GM18873 (cell line): ENCODE measurements around the gene PADI1.

Source experiments
- ATAC-seq: cut with Tn5 transposase; IDR thresholded peaks from one replicate; pipeline ENCODE4 v1.9.1; 2021; ENCODE audit warnings: mild to moderate bottlenecking, moderate library complexity, moderate number of reproducible peaks; ENCODE audit not compliant: unreplicated experiment, low FRiP score

Gene PADI1

DNA sequence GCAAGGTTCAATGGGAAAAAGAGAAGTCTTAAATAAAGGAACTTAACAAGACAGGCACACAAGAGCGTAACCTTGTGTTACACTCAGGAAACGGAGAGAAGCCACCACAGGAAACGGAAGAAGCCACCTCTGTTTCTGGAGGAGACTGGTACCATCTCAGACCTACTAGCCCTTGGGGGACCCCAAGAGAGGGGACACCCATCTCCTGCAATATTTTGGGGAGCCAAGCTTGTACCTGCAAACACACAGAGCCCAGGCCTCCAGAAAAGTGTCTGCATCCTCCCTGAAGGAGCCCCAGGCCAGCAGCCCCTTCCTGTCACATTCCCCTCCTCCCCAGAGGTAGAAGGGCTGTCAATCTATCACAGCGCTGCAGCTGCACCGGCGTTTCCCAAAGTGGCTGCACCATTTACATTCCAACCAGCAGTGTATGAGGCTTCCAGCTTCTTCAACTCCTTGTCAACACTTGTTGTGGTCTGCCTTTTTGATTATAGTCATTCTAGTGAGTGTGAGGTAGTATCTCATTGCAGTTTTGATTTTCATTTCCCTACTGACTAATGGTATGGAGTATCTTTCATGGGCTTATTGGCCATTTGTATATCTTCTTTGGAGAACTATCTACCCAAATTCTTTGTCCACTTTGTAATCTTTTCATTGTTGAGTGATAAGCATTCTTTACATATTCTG lies 23.0 kb upstream of the PADI1 start:
- ATAC-seq: no peak

DNA sequence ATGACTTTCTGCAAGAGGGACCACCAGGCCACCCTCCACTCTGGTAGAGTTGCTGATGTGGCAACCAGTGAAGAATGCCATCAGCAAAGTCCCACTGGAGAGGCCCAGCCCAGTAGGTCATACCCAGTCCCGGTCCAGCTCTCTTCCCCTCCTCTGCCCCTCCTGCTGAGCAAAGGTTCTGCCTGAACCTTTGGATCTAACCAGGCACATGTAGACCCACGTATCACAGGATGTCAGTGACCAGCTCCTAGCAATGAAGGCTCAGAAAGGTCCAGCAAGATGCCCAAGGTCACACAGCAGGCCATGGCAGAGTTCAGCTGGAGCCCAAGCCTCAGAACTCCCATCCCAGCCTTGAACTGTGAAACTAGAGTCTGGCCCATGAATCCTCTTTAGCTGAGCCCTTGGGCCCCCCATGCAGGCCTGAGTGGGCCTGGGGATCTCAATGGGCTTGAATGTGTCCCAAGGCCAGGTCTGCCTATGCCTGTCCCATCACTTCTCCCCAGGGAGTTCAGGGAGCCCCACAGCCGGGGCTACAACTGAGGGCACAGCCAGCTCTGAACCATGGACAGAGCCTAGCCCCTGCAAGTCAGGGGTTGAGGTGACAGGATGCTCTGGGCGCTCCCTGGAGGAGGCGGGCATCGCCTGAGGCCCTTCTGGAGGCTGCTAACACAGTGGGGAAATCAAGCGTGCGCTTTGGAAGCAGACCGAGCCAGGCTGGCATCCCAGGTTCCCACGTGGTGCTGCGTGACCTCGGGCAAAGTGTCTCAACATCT lies 21.4 kb upstream of the PADI1 start:
- ATAC-seq: no peak

DNA sequence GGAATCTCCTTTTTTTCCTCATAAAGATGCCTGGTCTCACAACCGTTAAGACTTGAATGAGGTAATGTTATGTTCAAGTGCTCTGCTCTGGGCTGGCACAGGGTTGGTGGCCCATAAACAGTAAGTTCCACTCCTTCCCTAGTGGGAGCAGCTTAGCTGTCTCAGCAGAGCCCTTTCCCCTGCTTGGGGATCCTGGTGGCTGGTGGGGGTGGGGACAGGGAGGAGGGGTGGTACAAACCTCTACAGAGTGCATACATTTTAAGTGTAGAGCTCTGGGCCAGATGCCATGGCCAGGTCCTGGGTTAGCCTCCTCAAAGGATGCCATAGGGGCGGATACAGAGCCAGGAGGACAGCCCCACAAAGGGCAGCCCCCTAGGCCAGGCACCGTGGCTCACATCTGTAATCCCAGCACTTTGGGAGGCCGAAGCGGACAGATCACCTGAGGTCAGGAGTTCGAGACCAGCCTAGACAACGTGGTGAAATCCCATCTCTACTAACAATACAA lies 20.7 kb upstream of the PADI1 start:
- ATAC-seq: no peak

DNA sequence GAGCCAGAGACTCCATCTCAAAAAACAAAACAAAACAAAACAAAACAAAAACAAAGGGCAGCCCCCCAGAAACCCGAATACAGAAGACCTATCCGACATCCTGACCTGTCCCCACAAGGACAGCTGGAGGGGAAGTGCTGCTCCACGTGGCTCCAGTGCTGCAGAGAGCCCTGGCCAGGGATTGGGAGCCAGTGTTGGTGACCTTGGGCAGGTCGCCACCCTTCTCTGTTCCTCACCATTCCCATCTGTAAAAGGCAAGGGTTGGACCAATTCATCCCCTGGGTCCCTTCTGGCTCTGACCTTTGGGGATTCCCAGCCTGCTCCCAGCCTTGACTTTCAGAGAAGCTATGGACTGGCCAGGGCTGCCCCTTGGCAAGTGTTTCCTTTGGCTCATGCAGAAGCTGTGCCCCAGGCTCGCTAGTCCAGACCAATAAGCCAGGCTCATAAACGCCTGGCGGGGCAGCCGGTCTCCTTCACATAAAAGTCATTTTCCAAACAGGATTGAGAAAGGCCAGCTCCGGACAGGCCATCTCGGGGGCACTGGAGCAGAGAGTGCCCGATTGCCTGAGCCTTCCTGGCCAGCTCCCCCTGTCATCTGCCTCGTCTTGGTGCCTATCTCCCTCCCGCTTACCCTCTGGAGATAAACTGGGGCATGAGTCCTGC lies 20.0 kb upstream of the PADI1 start:
- ATAC-seq: no peak

DNA sequence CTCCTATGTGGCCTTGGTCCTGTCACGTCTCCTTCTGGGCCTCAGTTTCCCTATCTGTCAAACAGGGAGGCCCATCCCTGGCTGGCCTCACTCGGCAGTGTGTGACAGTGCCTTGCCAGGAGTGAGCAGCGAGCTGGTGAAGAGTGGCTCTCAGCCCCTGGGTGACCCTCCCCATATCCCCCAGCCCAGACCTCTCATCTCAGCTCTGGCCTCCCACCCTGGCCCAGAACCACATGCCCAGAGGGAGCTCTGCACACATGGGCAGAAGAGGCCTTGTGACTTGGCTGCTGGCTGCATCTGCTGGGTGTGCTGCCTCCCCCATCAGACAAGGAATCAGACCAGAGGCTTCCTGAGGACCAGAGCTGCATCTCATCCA lies 19.5 kb upstream of the PADI1 start:
- no peak for ATAC-seq

DNA sequence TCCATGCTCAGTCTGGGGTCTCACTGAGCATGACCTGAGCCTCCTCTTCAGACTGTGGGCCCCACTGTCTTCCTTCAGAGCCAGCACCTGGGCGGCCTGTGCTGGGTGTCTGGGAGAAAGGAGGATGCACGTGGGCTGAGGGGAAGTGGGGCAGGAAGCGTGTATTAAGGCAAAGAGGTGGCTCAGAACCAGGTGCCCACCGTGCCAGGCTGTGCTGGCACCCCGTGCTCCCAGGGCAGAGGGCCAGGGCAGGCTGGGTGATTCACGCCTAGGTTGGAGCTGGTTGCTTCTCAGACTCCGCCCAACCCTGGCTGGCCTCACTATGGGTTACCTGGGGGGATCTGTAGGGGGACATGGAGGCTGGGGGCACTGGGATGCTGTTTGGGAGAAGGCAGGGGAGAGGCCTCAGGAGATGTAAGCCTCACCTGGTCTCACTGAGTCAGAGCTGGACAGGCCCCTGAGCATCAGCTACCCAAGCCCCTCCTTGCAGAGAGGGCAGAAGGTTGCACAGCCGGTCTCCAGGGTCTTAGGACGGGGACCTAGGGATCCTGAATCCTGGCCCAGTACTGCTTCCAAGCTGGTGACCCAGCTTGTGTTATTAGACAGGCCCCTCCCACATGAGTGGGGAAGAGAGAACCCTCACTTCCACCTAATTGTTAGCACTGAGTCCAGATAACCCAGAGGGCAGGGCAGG lies 18.6 kb upstream of the PADI1 start:
- ATAC-seq: no peak

DNA sequence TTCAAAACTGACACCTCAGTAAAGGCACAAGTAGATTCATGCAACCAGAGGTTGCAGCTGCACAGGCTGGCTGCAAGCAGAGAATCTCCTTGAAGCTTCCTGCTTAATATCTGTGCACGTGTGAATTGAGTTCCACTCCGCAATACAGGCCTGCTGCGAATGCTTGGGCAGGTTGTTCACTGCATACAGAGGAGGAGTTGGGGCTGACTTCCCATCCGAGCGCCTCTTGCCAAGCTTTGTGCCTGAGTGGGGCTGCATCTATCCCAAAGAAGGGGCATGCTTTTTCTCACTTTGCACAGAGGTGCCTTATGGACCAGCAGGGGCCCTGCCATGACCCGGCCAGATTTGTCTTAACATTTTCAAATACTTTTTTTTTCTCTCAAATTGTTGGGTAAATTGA lies 17.9 kb upstream of the PADI1 start:
- ATAC-seq: no peak

DNA sequence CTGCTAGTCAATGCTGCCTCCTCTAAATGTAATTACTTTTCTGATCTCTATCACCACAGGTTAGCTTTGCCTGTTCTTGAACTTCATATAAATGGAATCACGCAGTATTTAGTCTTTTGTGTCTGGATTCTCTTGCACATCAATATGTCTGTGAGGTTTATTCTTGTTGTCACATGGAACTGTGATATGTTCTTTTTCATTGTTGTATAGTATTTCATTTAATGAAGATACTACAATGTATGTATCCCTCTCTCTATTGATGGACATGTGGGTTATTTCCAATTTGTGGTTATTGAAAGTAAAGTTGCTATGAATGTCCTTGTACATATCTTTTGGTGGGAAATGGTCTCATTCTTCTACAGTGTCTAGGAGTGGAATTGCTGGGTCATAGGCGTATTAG lies 16.7 kb upstream of the PADI1 start:
- ATAC-seq: no peak

DNA sequence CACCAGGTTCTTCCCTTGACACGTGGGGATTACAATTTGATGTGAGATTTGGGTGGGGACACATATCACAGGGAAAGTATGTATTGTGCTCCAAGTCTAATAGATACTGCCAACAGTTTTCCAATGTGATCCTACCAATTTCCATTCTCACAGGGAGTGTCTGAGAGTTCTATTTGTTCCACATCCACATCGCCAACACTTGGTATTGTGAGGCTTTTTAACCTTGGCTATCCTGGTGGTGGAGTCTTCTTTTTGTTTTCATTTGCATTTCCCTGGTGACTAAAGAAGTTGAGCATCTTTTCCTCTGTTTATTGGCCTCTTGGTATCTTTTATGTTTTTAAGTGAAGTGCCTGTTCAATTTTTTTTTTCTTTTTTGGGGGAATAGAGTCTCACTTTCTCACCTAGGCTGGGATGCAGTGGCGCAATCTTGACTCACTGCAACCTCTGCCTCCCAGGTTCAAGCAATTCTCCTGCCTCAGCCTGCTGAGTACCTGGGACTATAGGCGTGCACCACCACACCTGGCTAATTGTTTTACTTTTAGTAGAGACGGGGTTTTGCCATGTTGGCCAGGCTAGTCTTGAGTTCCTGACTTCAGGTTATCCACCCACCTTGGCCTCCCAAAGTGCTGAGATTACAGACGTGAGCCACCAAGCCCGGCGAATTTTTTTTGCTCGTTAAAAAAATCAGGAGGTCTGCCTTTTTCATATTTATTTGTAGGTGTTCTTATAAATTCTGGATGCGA lies 15.9 kb upstream of the PADI1 start:
- no peak for ATAC-seq

DNA sequence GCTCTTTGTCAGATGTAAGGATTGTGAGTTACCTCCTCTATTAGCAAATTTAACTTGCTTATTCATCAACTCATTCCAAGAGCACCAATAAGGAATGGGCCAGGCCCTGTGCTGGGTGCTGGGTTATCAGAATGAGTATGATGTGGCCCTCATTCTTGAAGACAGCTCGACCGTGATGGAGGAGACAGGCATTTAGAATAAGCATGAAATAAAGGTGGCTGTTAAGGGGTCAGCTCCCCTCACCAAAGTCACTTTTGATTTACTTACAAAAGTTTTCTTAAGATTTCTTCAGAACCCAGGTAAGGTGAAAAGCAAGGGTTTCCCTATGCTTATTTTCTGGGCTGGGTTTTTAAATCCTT lies 15.3 kb upstream of the PADI1 start:
- ATAC-seq: no peak

DNA sequence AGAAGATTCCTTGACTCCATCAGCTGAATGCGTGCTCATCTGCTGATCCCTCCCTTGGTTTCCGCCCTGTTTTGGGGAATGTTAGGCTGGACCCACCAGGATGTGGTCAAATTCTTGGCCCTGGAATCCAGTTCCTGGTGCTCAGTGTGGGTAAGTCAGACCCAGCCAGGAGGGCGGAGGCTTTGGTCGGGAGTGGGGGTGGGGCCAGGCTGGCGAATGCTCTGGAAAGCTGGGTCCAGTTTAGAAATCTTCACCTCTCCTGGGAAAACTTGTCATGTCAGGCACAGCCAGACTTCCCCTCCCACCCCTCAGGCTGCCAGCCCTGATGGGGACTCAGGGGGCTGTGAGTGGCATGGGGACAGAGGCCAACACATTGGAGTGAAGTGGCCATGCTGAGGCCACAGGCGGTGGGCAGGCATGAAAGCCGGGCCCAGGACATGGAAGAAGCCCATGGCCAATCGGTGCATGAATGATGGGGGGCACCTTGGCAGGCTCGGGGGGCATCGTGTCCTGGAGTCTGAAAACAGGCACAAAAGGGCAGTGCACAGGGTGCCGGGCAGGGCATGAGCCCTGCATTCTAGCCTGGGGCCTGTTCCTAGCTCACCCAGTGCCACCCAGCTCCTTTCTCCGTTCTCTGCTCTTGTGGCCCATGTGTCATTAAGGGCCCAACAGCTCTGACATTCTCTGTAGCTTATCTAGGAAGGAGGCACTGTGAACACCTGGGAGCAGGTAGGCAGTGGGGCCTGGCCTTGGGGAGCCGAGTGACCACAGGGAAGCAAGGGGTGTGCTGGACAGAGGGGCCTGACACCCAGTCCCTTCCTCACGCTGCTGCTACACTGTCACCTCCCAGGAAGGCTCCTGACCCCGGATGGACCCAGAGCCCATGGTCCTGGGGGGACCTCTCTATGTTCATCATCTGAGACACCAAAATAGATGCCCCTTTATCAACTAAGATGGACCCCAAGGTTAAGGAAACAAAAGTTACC lies 14.6 kb upstream of the PADI1 start:
- ATAC-seq: no peak

DNA sequence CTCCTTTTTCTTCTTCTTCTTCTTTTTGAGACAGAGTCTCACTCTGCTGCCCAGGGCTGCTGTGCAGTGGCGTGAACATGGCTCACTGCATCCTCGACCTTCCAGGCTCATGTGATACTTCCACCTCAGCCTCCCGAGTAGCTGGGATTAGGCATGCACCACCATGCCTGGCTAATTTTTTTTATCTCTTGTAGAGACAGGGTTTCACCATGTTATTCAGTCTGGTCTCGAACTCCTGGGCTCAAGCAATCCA lies 13.0 kb upstream of the PADI1 start:
- no peak for ATAC-seq

DNA sequence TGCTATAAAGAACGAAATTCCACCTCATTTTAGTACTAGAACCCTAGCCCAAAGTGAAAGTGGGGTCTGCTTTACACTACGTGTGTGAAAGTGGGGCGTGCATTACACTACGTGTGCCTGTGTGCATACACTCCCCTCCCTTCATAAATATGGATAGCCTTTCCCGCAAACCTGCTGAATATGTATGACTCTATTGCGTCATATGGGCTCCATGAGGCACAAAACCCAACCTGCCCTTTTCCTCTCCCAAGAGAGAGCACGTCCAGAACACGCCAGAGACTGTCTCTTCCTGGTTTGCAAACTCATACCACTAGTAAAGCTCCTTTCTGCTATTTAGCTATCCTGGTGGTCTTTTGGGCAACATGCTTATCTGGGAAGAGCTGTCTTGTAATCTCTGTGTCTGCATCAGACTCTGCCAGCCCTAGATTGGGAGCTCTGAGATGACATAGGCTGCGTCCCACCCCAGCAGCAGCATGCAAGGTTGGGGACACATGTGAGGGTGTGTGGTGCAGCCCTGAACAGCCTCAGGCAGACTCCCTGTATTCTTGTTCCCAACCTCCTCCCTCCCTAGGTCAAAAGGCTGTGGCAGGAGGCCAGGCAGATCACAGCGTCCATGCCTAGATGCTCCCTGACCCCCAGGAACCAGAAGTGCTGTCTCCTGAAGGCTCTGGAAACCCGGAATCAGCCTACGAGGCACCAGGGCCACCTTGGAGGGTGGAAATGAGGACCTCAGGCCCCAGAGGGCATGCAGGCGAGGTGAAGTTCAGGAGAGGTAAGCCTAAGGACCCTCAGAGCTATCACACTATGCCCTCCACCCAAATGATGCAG lies 12.3 kb upstream of the PADI1 start:
- no peak for ATAC-seq

DNA sequence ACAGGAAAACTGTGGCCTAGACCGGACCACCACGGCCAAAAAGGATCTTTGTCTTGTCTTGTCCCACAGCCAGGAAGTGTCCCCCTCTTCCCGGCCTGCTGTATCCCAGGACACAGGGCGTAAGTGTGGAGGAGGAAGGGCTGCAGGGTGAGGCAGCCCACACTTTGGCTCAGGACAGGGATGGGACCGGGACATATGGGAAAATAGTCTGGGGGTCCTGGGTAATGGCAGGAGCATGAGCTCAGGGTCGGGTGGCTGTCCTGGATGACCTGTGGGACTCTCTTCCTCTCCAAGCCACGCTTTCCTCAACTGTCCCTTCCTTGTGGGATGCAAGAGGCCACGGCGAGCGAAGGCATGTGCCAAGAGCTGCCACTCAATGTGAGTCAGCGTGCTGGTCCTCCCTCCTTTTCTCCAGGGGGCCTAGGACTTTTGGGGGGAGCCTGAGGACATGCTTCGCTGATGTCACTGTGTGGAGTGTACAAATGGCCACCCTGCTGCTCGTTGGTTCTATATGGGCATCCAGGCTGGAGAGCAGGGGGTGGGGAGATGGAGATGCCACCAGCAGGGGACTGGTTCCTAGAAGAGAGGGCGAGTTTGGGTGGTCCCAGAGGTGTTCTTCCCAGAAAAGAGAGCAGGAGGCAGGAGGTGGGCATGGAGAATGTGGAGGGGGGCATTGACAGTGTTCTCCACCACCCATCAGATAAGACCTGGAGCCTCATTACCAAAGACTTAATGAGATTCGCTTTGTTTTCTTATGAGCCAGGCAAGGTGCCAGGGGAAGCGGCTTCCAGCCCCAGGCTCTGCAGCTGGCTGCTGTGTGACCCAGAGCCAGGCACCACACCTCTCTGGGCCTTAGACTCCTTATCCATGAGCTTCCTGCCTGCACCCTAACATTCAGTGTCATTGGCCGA lies 11.5 kb upstream of the PADI1 start:
- no peak for ATAC-seq

DNA sequence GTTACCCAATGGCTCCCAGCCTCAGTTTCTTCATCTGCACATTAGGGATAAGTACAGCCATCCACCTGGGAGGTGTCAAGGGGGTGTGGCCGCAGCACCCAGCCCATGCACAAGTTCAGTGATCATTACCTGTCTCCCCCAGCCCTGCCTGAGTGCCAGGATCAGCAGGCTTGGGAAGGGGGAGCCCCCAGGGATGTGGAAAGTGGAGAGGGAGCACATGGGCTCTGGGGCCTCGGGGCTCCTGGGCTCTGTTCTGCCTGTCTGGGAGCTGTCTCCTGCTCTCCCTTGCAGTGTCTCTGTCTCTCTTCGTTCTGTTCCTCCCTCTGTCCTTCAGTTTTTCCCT lies 10.8 kb upstream of the PADI1 start:
- ATAC-seq: no peak

DNA sequence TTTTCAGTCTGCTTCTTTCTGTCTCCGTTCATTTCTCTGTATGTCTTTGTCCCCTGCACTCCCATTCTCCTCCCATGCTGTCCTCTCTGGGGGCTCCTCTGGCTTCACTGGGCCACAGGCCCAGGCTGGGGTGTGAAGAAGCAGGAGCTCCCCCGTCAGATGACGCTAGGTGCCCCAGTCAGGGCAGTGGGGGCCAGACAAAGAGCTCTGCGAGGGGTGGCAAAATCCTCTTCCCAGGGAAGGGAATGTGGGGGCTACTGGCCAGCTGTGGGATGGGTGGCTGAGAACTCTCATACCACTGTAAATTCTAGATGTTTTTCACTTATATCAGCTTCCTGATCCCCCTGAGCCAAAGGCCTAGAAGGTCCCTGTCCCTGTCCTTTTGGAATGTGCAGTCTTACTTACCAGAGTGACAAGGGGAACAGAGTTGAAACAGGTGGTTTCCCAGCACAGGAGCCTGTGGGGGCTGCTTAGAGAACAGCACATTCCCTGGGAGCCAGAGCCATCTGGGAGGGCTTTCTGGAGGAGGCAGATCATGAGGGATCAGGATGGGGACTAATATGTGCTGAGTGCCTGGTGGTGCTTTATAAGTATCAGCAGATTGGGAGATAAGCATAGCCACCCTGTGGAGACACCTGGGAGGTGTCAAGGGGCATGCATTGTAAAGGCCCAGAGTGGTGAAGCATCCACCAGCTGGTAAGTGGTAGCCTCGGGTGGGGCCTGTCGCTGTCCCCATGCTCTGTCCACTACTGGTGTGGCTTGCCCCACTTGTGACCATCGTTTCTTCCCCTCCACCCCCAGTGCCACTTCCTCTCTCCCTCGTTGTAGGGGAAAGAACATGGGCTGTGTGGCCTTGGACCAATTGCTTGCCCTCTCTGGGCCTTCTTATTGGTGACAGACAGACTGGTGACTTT lies 10.1 kb upstream of the PADI1 start:
- no peak for ATAC-seq

DNA sequence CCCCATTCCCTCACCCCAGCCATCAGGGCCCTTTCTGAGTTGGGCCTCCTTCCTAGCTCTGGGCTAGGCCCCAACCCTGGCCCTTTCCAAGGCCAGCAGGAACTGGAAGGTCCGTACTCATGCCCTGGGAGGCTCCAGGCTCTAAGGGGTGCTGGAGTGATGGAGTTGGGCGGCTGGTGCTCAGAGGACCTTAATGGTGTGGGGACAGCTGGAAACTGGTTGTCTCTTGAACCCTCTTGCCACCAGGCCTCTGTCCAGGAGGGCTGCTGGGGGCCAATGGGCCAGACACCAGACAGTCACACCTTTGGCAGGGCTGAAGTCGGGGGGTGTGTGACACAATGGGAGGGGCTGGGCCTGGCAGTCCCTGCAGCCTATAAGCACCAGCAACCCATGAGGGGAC lies 9.2 kb upstream of the PADI1 start:
- no peak for ATAC-seq
